ENCODE measurements around the gene MYCBPAP. TPM values are rescaled to one million over a fixed set of nuclear protein-coding genes. Genes with fewer than 3 reads are reported as not detected.

Gene MYCBPAP
- total RNA-seq, 2 donors from 2014 or later, result 8.9 to 24.3 TPM

- H3K36me3 Mint-ChIP-seq (ENCODE audit: insufficient read depth in 2 of 2), result no peaks in the 10 kb centered on the region
- DNase-seq (peak; percentile 40 to 47), ATAC-seq (replicated peaks in 1 of 2) (peak; percentile 75 to 76)
- H3K27me3 Mint-ChIP-seq (ENCODE audit: low read depth), result peaks cover 53% of the 10 kb centered on the region
- H3K4me3 Mint-ChIP-seq, result peak overlapping the region; percentile 24 to 56
- H3K9me3 Mint-ChIP-seq, result no peaks in the 10 kb centered on the region
- peaks cover 18% of the 10 kb centered on the region for H3K4me1 Mint-ChIP-seq (ENCODE audit: low read depth)
- H3K27ac Mint-ChIP-seq, result no peak overlapping the region
These were observed 26.2 kb downstream of the MYCBPAP start for GRCh38 chr17:50534222-50534978.

- Mint-ChIP-seq H3K9me3 (no peaks in the 10 kb centered on the region), H3K4me3 (no peak overlapping the region), H3K27ac (no peak overlapping the region), H3K27me3 (ENCODE audit: low read depth) (peaks cover 47% of the 10 kb centered on the region), H3K36me3 (ENCODE audit: insufficient read depth in 2 of 2) (no peaks in the 10 kb centered on the region), H3K4me1 (ENCODE audit: low read depth) (peaks cover 18% of the 10 kb centered on the region)
- no peak for DNase-seq
- ATAC-seq (replicated peaks in 1 of 2), result no peak
These were observed 26.7 kb downstream of the MYCBPAP start for GRCh38 chr17:50534979-50535326.

DNA sequence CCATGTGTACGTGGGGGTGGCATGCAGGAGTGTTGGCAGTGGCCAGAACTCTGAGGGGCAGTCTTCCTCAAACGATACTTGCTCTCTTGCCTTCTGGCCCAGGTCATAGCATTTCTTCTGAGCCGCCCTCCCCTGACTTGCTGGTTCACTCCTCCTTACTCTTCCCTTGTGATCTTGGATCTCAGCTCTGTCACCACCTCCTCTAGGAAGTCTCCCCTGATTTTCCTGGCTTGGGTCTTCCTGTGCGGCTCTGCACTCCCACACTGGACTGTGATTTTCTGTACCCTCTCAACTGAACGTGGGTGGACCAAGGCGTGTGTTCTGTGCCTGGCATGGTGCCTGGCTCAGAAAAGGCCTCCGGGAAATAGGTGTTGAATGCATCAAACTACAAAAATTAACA, 27.2 kb downstream of the MYCBPAP start:
- H3K27ac Mint-ChIP-seq, result no peak overlapping the region
- H3K4me3 Mint-ChIP-seq, result no peak overlapping the region
- no peak for ATAC-seq (replicated peaks in 1 of 2)
- no peaks in the 10 kb centered on the region for H3K9me3 Mint-ChIP-seq
- DNase-seq, result no peak
- H3K27me3 Mint-ChIP-seq (ENCODE audit: low read depth), result peaks cover 44% of the 10 kb centered on the region
- peaks cover 18% of the 10 kb centered on the region for H3K4me1 Mint-ChIP-seq (ENCODE audit: low read depth)
- H3K36me3 Mint-ChIP-seq (ENCODE audit: insufficient read depth in 2 of 2), result no peaks in the 10 kb centered on the region

DNA sequence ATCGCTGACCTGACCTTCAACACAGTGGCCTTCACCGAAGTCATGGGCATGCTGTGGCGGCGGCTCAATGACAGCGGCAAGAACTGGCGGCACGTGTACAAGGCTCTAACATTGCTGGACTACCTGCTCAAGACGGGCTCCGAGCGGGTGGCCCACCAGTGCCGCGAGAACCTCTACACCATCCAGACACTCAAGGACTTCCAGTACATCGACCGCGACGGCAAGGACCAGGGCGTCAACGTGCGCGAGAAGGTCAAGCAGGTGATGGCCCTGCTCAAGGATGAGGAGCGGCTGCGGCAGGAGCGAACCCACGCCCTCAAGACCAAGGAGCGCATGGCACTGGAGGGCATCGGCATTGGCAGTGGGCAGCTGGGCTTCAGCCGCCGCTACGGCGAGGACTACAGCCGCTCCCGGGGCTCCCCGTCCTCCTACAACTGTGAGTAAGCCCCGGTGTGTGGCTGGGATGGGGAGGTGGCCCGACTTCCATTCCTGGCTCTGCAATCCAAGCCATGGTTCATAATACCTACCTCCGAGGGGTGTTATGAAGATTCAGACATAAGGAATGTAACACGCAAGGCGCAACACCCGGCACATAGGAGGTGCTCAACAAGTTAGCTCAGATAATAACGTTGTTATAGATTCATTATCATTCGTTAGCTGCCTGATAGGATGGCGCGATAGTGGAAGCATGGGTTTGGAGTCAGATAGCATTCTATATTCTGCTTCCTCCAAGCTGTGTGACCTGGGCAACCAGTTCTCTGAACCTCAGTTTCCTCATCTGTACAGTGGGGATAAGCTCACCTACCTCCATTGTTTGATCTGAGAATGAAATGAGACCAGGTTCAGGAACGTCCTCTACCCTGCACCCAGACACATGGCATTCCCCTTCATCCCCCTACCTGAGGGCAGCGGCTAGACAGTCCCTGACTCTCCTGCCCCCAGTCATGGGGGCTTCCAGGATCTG, 28.7 kb downstream of the MYCBPAP start:
- ATAC-seq (replicated peaks in 1 of 2) (no peak), DNase-seq (no peak)
- no peak overlapping the region for H3K4me3 Mint-ChIP-seq
- H3K4me1 Mint-ChIP-seq (ENCODE audit: low read depth), result peaks cover 26% of the 10 kb centered on the region
- H3K36me3 Mint-ChIP-seq (ENCODE audit: insufficient read depth in 2 of 2), result no peaks in the 10 kb centered on the region
- H3K9me3 Mint-ChIP-seq, result no peaks in the 10 kb centered on the region
- H3K27me3 Mint-ChIP-seq (ENCODE audit: low read depth), result peaks cover 29% of the 10 kb centered on the region
- no peak overlapping the region for H3K27ac Mint-ChIP-seq

DNA sequence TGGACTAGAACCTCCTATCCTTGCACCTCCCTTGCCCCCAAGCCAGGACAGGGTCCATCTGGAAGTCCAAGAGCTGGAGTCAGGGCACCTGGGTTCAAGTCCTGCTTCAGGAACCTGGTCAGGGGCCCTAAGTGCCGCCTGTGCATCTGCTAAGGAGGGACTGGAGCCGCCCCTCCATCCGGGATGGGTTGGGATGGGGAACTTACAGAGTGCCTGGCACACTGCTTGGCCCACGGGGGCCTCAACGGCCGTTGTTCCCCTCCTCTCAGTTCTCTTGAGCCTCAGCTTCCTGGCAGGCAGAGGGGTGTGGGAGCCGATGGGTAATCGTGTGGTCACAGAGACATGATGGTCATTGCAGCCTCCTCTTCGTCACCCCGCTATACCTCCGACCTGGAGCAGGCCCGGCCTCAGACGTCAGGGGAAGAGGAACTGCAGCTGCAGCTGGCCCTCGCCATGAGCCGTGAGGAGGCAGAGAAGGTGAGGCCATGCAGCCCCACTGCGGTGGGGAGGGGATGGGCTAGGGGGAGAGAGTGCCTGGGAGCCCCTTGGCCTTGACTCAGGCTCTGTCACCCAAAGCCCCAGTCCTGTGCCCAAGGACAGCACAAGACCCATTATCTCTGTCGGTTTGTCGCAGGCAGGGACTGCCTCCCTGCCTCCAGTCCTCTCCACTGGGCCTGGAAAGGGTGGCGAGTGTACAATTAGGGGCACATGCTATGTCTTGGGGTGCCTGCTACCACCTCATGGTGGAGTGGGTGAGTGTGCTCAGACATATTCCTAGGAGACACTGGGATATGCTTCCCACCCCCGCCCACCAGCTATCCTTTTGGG, 29.7 kb downstream of the MYCBPAP start:
- Mint-ChIP-seq H3K4me3 (no peak overlapping the region), H3K9me3 (no peaks in the 10 kb centered on the region), H3K4me1 (ENCODE audit: low read depth) (peaks cover 33% of the 10 kb centered on the region), H3K27me3 (ENCODE audit: low read depth) (peaks cover 19% of the 10 kb centered on the region), H3K27ac (no peak overlapping the region), H3K36me3 (ENCODE audit: insufficient read depth in 2 of 2) (no peaks in the 10 kb centered on the region)
- DNase-seq (no peak), ATAC-seq (replicated peaks in 1 of 2) (no peak)

DNA sequence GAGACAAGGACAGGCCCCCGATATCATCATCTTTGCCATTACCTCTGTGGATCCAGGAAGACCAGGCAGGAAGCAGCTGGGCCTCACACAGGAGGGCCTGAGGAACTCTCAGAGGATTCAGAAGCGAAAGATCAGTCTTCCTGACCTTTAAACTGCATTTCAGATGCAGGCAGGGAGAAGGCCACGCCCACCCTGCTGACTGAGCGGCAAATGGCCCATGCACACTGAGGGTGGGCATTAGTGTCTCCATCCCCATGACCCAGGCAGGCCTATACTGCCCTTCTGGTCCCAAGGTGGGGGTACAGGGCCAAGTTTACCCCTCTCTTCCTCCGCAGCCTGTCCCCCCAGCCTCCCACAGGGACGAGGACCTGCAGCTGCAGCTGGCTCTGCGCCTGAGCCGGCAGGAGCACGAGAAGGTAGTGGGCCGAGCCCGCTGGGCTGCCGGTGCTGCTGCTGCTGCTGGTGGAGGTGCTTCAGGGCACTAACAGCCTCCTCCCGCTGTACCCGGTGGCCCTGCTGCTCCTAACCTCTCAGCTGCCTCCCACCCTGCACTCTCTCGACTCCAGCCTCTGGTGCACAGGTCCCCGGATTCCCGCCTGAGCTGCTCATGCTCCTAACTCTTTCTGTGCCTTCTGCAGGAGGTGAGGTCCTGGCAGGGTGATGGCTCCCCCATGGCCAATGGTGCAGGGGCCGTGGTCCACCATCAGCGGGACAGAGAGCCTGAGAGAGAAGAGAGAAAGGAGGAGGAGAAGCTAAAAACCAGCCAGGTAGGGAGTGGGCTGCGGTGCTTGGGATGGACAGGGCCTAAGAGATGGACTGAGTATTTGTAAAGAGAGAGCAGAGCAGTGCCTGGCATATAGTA, 30.5 kb downstream of the MYCBPAP start:
- H3K4me1 Mint-ChIP-seq (ENCODE audit: low read depth), result peaks cover 25% of the 10 kb centered on the region
- ATAC-seq (replicated peaks in 1 of 2) (no peak), DNase-seq (no peak)
- H3K27ac Mint-ChIP-seq, result no peak overlapping the region
- H3K4me3 Mint-ChIP-seq, result no peak overlapping the region
- peaks cover 11% of the 10 kb centered on the region for H3K27me3 Mint-ChIP-seq (ENCODE audit: low read depth)
- H3K9me3 Mint-ChIP-seq, result no peaks in the 10 kb centered on the region
- no peaks in the 10 kb centered on the region for H3K36me3 Mint-ChIP-seq (ENCODE audit: insufficient read depth in 2 of 2)

GRCh38 chr17:50539762-50540559, 31.7 kb downstream of the MYCBPAP start:
- H3K9me3 Mint-ChIP-seq, result no peaks in the 10 kb centered on the region
- peaks cover 15% of the 10 kb centered on the region for H3K4me1 Mint-ChIP-seq (ENCODE audit: low read depth)
- H3K36me3 Mint-ChIP-seq (ENCODE audit: insufficient read depth in 2 of 2), result no peaks in the 10 kb centered on the region
- peaks cover 9% of the 10 kb centered on the region for H3K27me3 Mint-ChIP-seq (ENCODE audit: low read depth)
- H3K4me3 Mint-ChIP-seq, result no peak overlapping the region
- DNase-seq, result no peak
- H3K27ac Mint-ChIP-seq, result no peak overlapping the region
- ATAC-seq (replicated peaks in 1 of 2), result no peak

GRCh38 chr17:50540560-50541401, 32.5 kb downstream of the MYCBPAP start:
- Mint-ChIP-seq H3K36me3 (ENCODE audit: insufficient read depth in 2 of 2) (no peaks in the 10 kb centered on the region), H3K27me3 (ENCODE audit: low read depth) (peaks cover 14% of the 10 kb centered on the region), H3K27ac (no peak overlapping the region)

GRCh38 chr17:50541402-50541715, 33.1 kb downstream of the MYCBPAP start:
- Mint-ChIP-seq H3K27me3 (ENCODE audit: low read depth) (peaks cover 19% of the 10 kb centered on the region), H3K36me3 (ENCODE audit: insufficient read depth in 2 of 2) (no peaks in the 10 kb centered on the region), H3K4me3 (peak overlapping the region; percentile 79 to 91), H3K4me1 (ENCODE audit: low read depth) (peaks cover 15% of the 10 kb centered on the region), H3K9me3 (no peaks in the 10 kb centered on the region), H3K27ac (no peak overlapping the region)
- ATAC-seq (replicated peaks in 1 of 2), result no peak
- DNase-seq, result no peak

More at GRCh38 chr17:50540560-50541401, 32.5 kb downstream of the MYCBPAP start:
- Mint-ChIP-seq H3K9me3 (no peaks in the 10 kb centered on the region), H3K4me1 (ENCODE audit: low read depth) (peaks cover 15% of the 10 kb centered on the region), H3K4me3 (peak overlapping the region in 1 of 2 donors; percentile 91)
- DNase-seq (no peak), ATAC-seq (replicated peaks in 1 of 2) (no peak)

DNA sequence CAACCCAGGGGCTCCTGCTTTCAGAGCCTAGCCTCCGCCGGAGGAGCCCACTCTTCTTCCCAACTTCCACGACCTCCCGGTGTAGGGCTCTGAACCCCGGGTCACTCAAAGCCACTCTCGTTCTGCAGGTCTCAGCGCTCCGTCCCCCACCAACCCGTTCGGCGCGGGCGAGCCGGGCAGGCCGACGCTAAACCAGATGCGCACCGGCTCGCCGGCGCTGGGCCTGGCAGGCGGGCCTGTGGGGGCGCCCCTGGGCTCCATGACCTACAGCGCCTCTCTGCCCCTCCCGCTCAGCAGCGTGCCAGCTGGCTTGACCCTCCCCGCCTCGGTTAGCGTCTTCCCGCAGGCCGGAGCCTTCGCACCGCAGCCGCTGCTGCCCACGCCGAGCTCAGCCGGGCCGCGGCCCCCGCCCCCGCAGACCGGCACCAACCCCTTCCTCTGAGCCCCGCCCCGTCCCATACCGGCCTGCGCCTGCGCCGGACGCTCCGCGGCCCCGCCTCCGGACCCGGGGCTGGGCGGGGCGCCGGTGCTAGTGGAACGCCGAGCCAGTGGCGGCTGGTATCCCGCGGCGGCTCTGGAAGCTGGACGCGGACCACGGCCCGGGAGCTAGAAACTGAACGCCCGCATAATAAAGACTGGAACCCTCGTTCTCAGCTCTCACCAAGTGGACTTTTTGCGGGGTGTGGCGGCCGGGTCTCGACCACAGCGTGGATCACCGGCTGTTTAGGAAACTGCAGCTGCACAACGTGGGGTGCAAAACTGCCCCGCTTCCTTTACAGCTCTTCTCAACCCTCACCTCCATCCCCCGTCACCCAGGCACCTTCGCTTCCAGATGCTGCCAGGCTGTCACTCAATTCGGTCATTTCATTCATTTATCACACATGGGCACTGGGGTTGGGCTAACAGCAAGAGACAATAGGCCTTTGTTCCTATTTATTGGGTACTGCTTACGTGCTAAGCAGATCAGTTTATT, 33.8 kb downstream of the MYCBPAP start:
- Mint-ChIP-seq H3K27me3 (ENCODE audit: low read depth) (peaks cover 20% of the 10 kb centered on the region), H3K27ac (no peak overlapping the region), H3K4me1 (ENCODE audit: low read depth) (peaks cover 20% of the 10 kb centered on the region), H3K4me3 (peak overlapping the region; percentile 79 to 91), H3K36me3 (ENCODE audit: insufficient read depth in 2 of 2) (no peaks in the 10 kb centered on the region), H3K9me3 (no peaks in the 10 kb centered on the region)
- ATAC-seq (replicated peaks in 1 of 2) (peak; percentile 86 to 87), DNase-seq (peak; percentile 90 to 93)

All from activated T-cell treated with anti-CD3 and anti-CD28 coated beads, Interleukin-2, amount 50 U/mL, for 72 hours (primary cell).